Right kidney (tissue), 1 donor: ENCODE data around the gene ANO8.
A peak's percentile ranks its signal among the peaks of the same experiment; 100 is the strongest.
"Not testable (repeated sequence)": the region's sequence is repeated elsewhere in the genome, so short reads cannot be mapped to it uniquely, and the experiment has no call there.

Experiments
- DNase-seq: peaks from one replicate; pipeline ENCODE4 v3.0.0-alpha.2; 2016

Gene ANO8

GRCh38 chr19:17286752-17287151 lies 47.9 kb downstream of the ANO8 start:
- DNase-seq = no peak

- DNase-seq = no peak
Observed at GRCh38 chr19:17286263-17286662, 48.4 kb downstream of the ANO8 start.

- DNase-seq = no peak
Observed at GRCh38 chr19:17285415-17286135, 49.1 kb downstream of the ANO8 start.

- no peak for DNase-seq
Observed at GRCh38 chr19:17283504-17283996, 51.1 kb downstream of the ANO8 start.

GRCh38 chr19:17282488-17283125 lies 52.0 kb downstream of the ANO8 start:
- peak; percentile 85 for DNase-seq

GRCh38 chr19:17281391-17282304 lies 53.0 kb downstream of the ANO8 start, which contains the start of gene ANKLE1:
Gene ANKLE1 (plus strand): TSS chr19:17281901. CDS start chr19:17281921, 20 bp downstream.
- DNase-seq = peak; percentile 55

- no peak for DNase-seq
Observed at GRCh38 chr19:17279436-17279835, 55.2 kb downstream of the ANO8 start.

- no peak for DNase-seq
Observed at GRCh38 chr19:17275441-17276175, 59.0 kb downstream of the ANO8 start.

- not testable (repeated sequence) for DNase-seq
Observed at GRCh38 chr19:17274892-17275291, 59.8 kb downstream of the ANO8 start.
